ENCODE measurements around the gene SHD.

Gene SHD

DNA sequence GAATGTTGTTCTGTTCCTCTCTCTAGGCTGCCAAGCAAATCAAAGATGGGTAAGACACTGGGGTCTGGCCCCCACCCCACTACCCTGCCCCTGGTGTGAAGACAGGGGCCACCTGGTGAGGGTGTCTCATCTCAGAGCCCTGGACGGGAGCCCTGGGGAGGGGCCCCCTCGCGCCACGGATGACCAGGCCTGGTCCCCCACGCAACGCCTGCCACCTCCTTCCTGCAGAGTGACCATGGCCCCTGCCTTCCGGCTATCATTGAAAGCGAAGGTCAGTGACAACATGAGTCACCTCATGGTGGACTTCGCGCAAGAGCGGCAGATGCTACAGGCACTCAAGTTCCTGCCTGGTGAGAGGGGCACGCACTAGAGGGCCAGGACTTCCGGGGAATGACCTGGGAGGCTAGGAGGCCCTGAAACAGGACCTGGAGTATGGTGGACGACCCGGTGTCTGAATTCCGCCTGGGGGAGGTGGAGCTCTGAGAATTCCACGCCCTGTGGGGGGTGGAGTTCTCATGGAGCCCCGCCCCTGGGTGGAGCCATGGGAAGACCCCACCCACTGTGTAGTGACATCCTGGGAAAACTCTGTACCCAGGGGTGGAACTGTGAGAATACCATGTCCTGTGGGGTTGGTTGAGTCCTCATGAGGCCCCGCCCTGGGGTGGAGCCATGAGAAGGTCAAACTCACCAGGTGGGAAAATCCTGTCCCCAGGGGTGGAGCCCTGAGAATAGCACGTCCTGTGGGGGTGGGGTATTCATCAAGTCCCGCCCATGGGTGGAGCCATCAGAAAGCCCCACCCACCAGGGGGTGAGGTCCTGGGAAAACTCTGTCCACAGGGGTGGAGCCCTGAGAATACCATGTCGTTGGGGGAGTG is 31.4 kb downstream of the SHD start:
- no peak for TF ChIP-seq CTCF (conservative IDR thresholded peaks at IDR 0.05; ENCODE audit: control insufficient read depth, insufficient read depth, low read depth, low read length)
- no peak for DNase-seq (ENCODE audit: low read depth)
- H3K4me3 ChIP-seq (ENCODE audit: control insufficient read depth, low read depth, low read length): no peak overlapping the region

DNA sequence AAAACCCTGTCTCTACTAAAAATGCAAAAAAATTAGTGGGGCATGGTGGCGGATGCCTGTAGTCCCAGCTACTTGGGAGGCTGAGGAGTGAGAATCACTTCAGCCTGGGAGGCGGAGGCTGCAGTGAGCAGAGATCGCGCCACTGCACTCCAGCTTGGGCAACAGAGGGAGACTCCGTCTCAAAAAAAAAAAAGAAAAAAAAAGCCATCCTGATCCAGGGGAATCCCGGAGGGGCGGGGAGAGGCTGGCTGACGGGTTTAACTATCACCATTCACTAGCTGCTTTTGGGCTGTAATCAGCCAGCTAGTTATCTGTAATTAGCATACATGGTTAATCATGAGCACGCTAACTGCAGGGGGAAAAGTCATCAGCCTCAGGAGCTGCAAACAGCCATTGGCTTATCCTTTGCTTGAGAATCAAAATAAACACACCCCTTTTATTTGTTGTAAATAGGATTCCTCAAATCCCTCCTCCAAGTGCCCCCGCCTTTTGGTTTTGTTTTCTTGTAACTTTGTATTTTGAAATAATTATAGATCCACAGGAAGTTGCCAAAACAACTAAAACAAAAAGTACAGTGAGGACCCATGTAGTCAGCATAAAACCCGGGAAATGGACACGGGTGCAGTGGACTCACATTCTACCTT is 34.9 kb downstream of the SHD start:
- DNase-seq (ENCODE audit: low read depth): no peak
- no peak for TF ChIP-seq CTCF (conservative IDR thresholded peaks at IDR 0.05; ENCODE audit: control insufficient read depth, insufficient read depth, low read depth, low read length)
- H3K4me3 ChIP-seq (ENCODE audit: control insufficient read depth, low read depth, low read length): no peak overlapping the region

DNA sequence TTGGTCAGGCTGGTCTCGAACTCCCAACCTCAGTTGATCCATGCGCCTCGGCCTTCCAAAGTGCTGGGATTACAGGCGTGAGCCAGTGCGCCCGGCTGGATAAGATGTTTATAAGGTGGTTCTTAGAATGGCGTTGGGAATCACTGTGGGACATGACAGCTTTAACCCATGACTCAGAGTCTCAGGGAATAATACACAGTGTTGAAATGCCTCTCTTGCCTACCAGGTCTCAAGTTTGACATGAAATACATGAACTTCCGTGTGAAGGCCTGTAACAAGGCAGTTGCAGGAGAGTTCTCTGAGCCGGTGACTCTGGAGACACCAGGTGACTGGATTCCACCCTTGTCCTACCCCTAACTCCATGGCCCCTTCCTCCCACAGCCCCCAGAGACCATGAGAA is 37.9 kb downstream of the SHD start:
- H3K4me3 ChIP-seq (ENCODE audit: control insufficient read depth, low read depth, low read length): no peak overlapping the region
- DNase-seq (ENCODE audit: low read depth): no peak
- TF ChIP-seq CTCF (conservative IDR thresholded peaks at IDR 0.05; ENCODE audit: control insufficient read depth, insufficient read depth, low read depth, low read length): no peak

- no peak for DNase-seq (ENCODE audit: low read depth)
Observed at GRCh38 chr19:4318460-4318859, 39.4 kb downstream of the SHD start.

GRCh38 chr19:4319067-4319718 is 40.1 kb downstream of the SHD start:
- no peak for TF ChIP-seq CTCF (conservative IDR thresholded peaks at IDR 0.05; ENCODE audit: control insufficient read depth, insufficient read depth, low read depth, low read length)
- no peak overlapping the region for H3K4me3 ChIP-seq (ENCODE audit: control insufficient read depth, low read depth, low read length)
- DNase-seq (ENCODE audit: low read depth): no peak

More at GRCh38 chr19:4318460-4318859, 39.4 kb downstream of the SHD start:
- H3K4me3 ChIP-seq (ENCODE audit: control insufficient read depth, low read depth, low read length): no peak overlapping the region
- no peak for TF ChIP-seq CTCF (conservative IDR thresholded peaks at IDR 0.05; ENCODE audit: control insufficient read depth, insufficient read depth, low read depth, low read length)

- TF ChIP-seq CTCF (conservative IDR thresholded peaks at IDR 0.05; ENCODE audit: control insufficient read depth, insufficient read depth, low read depth, low read length): no peak
- H3K4me3 ChIP-seq (ENCODE audit: control insufficient read depth, low read depth, low read length): no peak overlapping the region
- DNase-seq (ENCODE audit: low read depth): no peak
Observed at GRCh38 chr19:4320419-4320818, 41.4 kb downstream of the SHD start.

All from fibroblast of mammary gland (primary cell).